Hematopoietic multipotent progenitor cell treated with erythropoietin and hydrocortisone succinate and interleukin-3 and kit ligand, for 6 days (in vitro differentiated cells): ENCODE data around the gene SLC9A4.

Experiments used
- DNase-seq: peaks from one replicate; pipeline ENCODE4 v3.0.0-alpha.2; 2015

The SLC9A4 gene, protein sequence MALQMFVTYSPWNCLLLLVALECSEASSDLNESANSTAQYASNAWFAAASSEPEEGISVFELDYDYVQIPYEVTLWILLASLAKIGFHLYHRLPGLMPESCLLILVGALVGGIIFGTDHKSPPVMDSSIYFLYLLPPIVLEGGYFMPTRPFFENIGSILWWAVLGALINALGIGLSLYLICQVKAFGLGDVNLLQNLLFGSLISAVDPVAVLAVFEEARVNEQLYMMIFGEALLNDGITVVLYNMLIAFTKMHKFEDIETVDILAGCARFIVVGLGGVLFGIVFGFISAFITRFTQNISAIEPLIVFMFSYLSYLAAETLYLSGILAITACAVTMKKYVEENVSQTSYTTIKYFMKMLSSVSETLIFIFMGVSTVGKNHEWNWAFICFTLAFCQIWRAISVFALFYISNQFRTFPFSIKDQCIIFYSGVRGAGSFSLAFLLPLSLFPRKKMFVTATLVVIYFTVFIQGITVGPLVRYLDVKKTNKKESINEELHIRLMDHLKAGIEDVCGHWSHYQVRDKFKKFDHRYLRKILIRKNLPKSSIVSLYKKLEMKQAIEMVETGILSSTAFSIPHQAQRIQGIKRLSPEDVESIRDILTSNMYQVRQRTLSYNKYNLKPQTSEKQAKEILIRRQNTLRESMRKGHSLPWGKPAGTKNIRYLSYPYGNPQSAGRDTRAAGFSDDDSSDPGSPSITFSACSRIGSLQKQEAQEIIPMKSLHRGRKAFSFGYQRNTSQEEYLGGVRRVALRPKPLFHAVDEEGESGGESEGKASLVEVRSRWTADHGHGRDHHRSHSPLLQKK

DNA sequence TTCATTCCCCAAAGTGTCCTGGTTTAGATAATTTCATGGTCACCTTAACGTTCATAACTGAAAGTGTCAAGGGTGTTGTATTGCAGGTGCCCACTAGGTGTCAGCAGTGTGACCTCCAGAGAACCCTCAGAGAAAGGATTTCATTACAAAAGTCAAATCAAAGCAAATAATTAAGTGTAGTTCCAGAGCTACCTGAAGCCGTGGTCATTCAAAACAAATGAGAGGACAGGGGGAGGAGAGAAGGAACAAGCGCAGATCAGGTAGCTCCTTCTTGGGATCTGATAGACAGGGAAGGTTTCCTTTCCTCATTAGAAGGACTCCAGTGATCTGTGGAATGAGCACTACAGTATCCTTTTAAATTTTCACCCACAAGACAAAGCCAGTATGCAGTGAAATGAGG lies at the start of gene SLC9A4:
SLC9A4 (plus strand) TSS at position 207 of the 400 bp plus-strand sequence. CDS start 534 bp downstream, outside the sequence.
- peak; percentile 67 for DNase-seq

DNA sequence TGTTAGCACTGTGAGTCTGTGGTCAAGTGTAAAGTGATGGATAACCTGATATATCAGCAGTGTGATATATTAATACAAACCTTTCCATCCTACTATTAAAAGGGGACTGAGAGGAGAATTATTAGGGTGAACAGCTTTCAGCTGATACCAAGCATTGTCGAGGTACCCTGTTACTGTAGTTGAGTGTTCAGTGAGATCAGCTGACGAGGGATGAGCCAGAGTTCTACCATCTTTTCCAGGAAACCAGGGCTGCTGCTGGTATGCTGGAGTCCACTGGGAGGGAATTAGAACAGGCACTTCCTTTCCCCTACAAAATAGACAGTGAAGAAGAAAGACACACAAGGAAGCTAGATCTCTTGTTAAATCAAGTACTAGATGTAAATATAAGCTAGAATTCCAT lies 49.7 kb upstream of the SLC9A4 start:
- DNase-seq = no peak

DNA sequence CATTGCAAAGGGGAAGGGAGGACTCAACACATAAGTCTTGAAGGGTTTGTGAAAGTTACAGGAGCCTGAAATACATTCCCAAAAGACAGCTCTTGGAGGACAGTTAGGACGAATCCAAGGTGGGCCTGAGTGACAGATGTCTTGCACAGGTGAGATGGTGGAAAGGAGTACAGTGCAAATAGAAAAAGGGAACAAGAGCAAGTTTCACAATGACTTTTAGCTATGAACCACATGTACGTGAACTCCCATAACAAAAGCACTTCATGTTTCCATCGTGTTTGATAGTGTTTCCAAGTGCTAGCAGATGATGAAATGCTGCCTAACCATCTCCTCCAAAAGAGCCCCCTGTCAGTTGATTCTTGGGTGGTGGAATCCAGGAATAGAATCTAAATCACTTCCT lies 48.3 kb upstream of the SLC9A4 start:
- DNase-seq = peak; percentile 40

DNA sequence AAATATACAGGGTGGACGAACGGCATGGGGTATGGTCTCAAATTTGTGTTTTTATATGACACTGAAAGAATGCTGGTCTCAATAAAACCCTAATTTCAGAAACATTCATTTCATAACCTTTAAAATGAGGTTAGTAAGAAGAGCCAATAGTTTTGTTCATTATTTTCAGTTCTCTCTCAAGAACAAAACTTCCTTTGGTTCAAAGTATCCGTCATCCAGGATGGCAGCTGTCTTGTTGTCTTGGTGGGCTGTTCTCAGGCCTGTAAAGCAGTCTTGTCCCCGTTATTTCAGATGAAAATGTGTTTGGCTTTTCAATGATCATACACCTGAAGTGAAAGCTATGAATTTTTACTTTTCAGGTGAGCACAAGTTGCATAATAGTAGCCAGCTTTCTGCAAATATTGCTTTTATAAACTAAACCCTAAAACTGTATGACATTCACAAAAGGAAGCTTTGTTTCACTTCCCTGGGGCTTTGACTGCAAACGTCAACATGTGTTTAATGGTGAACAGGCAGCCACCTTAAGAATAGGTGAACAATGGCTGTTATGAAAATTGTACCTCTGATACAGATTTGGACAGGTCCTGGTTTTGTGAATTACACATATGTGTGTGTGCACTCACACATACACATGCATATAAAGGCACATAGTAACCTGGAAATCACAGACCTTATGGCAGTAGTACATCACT lies 47.4 kb upstream of the SLC9A4 start:
- DNase-seq = no peak

DNA sequence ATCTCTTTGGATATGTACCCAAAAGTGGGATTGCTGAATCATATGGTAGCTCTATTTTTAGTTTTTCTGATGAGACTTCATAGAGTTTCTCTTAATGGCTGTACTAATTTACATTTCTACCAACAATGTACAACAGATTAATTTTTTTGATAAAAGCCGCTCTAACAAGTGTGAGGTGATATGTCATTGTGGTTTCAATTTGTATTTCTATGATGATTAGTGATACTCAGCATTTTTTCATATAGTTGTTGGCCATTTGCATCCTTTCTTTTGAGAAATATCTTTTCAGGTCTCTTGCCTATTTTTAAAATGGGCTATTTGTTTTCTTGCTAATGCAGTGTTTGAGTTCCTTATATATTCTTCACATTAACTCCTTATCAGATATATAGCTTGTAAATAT lies 45.8 kb upstream of the SLC9A4 start:
- no peak for DNase-seq

DNA sequence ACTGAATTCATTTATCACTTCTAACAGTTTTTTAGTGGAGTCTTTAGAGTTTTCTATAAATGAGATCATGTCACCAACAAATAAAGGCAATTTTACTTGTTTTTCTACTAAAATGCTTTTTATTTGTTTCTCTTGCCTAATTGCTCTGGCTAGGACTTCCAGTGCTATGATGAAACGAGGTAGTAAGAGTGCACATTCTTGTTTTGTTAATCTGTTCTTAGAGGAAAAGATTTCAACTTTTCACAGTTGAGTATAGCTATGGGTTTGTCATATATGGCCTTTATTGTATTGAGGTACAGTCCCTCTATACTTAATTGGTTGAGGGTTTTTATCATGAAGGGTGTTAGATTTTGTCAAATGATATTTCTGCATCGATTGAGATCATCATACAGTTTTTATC lies 44.5 kb upstream of the SLC9A4 start:
- no peak for DNase-seq

DNA sequence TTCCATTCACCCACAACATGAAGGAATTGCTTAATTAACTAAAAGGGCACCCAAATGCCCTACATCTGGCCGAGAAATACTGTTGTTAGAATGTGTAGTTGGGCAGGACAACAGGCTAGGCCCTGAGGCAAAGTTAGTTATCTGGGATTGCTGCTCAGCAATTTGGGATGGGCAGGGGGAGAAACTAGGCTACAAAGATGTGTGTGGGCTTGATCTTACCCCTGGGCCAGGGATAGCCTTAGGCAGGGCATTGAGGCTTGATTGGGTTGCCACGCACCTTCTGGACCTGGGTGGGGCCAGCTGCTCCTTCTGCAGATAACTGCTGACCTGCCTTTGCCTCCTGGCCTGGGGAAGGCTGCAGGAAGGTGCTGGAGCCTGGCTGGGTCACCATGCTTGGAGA lies 40.6 kb upstream of the SLC9A4 start:
- no peak for DNase-seq

DNA sequence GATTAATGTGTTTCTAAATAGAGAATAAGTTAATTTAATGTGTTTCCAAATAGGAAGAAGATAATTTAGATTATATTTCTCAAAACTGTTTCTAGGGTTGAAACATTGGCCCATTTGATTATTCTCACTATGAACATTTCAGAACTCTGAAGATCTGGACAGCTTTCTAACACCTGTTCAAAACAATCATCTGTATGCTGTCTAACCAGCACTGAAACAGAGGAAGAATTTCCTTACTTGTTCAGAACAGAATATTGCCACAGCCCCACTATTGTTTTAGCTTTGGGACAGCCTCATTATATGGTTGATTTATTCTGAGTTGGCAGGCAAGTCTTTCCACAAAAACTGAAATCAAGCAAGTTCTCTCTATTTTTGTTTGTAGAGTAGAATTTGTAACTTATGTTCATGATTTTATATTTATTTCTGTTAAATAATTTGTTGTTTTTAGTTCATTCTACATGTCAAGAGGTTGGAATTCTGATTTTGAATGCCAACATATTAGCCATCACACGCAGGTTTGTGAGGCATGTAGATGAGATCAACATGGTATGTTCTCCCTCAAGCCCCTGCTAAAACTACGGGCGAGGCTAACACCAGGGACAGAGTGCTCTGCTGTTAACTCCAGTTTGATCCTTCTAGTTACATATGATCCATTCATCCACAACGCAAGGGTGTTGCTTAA lies 38.9 kb upstream of the SLC9A4 start:
- DNase-seq = no peak

DNA sequence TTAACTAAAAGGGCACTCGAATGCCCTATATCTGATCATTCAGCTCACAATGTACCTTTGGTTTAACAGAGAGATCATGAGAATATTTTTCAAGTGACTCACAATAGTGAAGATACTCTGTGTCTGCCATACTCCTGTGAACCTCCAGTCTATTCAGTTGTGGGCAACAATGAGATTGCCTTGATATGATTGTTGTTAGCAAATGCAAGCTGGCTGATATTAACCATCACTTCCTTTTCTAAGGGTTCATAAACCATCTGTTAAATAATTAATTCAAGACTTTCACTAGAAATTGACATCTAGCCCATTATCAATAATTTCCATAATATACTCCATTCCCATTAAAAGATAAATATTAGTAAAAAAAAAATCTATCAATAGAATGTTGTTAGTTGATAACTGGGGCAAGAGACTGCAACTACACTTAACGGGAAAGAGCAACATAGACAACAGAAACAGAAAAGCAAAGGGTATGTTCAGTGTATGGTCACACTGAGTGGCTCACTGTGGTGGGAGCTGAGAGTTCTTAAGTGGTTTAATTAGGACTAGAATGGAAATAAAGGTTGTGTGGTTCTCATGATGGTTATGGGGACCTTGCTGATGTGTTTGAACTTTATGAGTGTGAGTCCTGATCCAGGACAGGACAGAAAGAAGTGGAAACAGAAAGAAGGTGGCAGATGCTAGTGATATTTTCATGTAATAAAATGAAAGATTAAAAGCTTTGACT lies 38.2 kb upstream of the SLC9A4 start:
- DNase-seq = peak; percentile 40

DNA sequence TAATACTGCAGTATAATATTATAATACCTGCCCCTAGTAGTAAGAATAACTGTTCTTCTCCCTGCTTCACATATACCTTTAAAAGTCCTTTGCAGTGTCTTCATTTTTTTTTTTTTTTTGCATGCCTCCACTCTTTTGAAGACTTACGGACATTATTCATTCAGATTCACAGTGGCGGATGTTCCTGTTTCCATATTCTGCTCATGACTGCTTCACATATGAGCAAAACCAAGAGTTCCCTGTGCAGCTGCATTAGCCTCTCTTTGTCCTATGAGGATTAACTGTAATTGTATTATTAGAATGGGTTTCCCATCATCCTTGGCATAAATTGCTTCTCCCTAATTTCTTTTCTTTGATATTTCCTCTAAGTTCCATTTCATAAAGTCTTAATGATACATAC lies 37.3 kb upstream of the SLC9A4 start:
- no peak for DNase-seq

DNA sequence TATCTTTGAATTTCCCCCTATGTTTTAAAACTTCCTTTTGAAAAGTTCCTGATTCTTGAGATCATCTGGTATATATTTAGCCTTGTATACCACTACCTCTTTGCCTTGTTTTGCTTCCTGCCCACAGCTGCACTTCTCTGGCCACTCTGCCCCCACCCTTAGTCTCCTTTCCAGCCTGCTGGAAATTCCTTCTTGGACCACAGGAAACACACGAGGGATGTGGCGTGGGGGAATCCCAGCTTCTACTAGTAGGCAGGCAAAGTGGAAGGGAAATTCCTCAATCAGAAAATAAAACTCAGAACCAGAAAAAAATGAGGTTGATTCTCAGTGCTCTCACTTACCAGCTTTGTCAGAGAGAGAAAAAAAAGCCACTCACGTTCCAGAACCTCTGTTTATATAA lies 36.7 kb upstream of the SLC9A4 start:
- DNase-seq = no peak

DNA sequence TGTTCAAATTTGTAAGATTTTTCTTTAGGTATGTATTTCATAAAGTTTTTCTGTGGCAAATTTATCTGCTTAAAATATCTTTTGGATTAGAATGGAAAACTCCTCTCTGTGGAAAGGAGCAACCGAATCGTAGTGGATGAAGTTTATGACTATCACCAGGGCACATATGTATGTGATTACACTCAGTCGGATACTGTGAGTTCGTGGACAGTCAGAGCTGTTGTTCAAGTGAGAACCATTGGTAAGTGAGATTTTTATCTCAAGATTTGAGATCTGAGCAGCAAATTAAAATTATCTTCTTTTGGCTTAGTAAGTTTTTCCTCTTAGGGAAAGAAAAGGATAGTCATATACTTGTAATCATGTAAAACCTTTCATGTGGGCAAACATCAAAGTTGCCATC lies 35.9 kb upstream of the SLC9A4 start:
- no peak for DNase-seq

DNA sequence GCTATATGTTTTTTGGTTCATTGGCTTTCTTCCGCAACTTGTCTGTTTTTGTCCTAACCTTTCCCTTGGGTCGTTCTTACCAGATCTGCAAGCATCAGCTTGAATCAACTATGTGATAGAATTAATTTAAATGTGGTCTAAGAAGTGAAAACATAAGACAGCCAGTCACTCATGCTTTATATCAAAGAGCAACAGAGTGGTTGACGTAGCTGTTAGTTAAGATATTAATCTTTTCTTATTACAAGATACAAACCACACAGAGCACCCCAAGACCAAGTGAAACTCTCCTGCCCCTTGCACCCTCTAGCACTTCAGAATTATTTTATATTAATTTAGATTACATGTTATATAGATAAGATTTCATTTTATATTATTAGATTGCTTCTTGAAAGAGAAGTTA lies 34.9 kb upstream of the SLC9A4 start:
- DNase-seq = no peak

DNA sequence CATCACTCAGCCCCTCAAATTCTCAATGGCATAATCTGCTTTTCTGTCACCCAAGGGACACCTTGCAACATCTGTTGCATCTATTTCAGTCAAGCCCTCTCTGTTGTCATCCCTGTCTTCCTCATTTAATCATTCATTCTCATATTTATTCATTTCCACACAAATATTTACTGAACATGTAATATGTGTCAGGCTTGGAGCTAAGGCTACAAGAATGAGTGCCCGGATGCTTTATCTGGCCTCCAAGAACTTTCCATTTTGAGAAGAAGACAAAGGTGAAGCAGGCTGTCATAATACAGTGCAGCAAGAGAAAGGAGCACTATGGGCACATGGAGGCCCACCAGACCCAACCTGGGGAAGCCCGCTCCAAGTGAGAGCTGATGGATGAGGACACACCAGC lies 34.4 kb upstream of the SLC9A4 start:
- DNase-seq = no peak

DNA sequence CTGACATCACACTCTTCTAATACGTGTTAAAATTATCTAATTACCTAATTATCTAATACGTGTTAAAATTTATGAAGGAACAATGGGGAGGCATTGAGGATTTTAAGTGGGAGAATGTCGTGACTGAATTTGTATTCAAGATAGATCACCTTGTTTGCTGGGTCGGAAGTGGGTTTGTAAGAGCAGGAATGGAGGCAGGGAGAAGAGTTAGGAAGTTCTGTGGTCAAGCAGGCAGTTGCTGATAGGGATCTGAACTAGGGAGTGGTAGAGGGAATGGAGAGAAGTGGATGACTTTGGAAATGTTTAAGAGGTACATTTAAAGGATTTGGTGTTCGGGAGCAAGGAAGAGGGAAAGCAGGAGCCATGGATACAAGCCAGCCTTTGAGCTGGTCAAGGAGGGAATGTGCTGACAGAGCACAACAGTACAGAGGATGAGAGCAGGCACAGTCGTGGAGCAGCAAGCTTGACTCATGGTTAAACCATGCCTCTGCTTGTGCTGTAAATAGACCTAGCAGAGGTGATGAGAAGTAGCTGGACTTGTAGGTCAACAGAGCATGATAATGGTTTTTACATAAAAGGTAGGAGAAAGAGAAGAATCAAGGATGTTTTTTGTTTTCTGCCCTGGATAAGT lies 33.8 kb upstream of the SLC9A4 start:
- DNase-seq = no peak

DNA sequence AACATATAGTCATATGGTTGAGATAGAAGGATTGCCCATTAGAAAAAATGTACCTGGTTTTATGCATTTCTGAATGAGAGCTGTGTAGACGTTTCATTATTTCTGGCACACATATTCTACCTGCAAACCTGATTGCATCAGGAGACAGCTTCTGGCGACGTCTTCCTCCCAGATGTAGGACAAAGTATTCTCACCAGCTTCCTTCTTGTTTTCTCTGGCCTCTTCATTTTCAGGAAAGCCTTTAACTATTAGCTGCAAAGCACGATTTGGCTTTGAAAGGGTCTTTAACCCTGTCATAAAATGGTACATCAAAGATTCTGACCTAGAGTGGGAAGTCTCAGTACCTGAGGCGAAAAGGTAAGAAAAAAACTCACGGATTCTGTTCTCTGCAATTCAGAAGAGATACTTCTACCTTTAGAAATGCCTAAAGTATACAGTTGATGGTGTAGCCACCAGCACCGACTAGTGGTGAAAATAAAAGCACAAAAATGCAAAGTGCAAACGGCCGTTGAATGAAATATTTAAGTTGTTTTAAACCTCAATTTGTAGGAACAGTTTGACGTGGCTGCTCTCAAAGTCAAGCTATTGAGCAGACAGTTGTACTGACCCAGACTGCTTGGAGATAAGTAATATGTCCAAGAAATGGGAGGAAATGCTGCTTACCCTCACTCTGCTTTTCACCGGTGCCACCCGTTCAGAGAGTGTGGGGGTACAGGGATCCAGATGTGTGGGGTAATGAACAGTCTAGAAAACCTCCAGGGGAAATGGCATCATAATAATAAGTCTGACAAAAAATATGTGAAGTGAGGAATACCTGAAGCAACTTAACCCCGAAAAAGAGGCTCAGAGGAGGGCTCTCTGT lies 29.8 kb upstream of the SLC9A4 start:
- DNase-seq = peak; percentile 69

DNA sequence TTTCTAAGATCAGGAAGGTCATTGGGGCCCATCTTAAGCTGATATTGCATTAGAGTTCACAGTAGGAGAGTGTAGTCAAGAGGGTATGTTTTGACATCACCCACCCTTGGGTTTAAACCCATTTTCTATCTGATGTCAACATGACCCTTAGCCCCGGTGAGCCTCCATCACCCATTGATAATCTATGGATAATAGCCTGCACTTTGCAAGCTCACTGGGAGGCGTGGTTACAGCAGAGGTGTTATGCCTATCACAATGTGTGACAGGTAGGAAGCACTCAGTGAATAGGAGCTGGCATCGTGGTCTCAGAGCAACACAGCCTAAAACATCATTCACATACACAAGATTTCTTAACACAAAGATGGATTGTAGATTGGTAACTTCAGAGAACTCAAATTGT lies 28.8 kb upstream of the SLC9A4 start:
- DNase-seq = no peak

DNA sequence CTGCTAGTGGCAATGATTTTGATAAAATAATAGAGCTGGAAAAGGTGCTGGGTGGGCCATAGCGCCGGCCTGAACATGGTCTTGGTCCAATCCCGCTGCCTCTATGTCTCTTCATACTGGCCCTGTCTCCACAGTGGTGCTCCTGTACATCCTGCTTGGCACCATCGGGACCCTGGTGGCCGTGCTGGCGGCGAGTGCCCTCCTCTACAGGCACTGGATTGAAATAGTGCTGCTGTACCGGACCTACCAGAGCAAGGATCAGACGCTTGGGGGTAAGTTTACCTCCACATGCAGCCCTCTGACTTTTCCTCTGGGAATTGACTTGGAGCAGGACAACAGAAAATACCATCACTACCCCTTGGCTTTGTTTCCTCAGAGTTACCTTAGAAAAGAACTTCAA lies 26.1 kb upstream of the SLC9A4 start:
- no peak for DNase-seq

DNA sequence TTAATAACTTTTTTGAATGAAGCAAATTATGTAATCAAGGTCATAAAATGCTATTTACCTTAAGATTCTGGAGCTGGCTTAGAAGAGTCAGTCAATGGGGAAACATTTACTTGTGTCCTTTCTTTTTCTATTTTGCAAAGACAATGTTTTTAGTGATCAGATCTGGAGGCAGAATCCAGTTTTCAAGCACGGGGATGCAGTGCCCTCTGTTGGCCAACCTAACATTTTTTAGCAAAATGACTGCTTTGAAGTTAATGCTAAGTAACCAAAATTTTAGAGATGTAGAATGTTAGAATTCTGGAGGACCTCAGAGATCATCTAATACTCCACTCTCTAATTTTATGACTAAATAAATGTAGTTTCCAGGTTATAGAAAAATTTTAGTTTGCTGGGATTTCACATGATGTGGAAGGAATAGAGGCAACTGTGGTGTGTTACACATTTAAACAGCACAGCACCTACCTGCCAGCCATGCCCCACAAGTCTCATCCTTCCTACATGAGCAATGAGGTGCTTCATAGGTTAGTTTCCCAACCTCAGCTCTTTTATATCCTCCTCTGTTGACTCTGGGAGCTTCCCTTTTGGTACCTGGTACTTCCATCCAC lies 23.6 kb upstream of the SLC9A4 start:
- DNase-seq = peak; percentile 76

DNA sequence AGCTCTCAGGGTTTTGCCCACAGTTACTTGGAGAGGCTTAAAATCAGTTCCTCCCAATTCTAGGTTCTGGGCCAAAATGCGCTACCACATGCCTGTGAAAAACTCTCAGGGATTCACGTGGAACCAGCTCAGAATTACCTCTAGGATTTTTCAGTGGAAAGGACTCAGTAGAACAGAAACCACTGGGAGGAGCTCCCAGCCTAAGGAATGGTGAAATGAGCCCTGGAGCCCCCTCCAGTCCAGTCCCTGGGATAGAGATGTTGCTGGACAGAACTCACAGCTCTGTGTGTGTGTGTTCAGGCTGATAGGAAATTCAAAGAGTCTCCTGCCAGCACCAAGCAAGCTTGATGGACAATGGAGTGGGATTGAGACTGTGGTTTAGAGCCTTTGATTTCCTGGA lies 21.1 kb upstream of the SLC9A4 start:
- DNase-seq = no peak
